CD4-positive, alpha-beta T cell treated with Interleukin-10 for 1 hour (primary cell): ENCODE measurements around the gene DEDD.

Experiments
- DNase-seq: peaks from one replicate; pipeline ENCODE4 v3.0.0-alpha.2; 2020

Gene DEDD

DNA sequence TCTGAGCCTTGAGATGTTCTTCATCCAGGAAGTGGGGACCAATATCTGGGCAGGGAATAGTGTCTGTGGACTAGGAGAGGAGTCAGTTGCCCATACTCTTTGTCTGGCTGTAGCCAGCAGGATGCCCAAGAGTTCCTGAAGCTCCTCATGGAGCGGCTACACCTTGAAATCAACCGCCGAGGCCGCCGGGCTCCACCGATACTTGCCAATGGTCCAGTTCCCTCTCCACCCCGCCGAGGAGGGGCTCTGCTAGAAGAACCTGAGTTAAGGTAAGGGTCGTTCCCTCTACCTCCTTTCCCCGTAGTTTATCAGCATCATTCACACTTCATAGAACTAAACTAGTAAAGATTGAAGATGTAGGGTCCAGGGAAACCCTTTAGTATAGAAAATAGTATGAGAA is 30.3 kb upstream of the DEDD start:
- no peak for DNase-seq

DNA sequence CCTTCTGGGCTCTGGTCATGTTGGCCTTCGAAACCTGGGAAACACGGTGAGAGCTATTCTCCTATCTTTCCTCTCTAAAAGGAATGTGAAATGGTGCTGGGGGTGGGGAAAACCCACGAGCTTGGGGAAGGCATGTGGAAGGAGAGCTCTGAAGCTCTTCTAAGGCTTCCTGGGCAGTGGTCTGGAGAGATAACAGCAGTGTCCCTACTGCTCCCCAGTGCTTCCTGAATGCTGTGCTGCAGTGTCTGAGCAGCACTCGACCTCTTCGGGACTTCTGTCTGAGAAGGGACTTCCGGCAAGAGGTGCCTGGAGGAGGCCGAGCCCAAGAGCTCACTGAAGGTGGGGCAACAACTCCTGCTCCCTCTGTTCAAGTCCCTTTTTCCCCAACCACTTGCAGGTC is 29.6 kb upstream of the DEDD start:
- DNase-seq = no peak

GRCh38 chr1:161161652-161162051 is 29.2 kb upstream of the DEDD start:
- no peak for DNase-seq

GRCh38 chr1:161160671-161161145 is 28.2 kb upstream of the DEDD start:
- DNase-seq = no peak

GRCh38 chr1:161159913-161160243 is 27.4 kb upstream of the DEDD start:
- no peak for DNase-seq

DNA sequence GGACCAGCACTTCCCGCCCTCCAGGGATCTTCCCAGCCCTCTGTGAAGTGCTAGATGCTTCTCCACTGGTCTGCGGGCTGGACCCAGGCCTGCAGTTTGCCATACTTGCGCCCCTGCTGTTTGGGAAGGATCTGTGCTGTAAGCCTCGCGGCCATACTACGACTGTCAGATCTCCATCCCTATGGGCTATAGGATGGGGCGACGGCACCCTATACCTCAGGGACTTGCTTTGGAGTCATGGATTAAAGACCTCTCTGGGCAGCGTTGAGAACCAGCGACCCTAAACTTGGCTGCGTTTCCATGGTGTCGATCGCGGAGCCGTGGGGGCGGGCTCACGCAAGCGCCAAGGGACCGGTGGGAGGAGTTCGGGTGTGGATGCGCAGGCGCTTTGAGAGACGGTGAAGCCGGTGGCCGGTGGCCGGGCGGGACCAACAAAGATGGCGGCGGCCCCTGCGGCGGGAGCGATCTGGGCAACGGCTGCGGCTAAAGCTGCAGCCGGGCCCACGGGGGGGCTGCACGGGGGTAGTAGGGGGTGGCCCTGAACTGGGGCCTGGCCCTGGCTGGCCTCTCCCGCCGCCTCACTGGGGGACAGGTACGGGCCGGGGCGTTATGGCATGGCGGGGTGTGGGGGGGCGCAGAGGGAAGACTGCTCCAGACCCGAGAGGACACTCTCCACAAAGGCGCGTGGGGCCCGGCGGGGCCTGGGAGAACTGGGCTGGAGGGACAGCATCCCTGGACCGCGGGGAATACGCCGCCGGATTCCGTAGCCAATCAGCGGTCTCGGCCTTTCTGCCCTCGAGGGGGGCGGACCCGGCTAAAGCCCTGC is 26.8 kb upstream of the DEDD start, which contains the start of gene USP21:
TSS of gene USP21 (plus strand) at position 414 of the 826 bp plus-strand sequence. CDS start 1,141 bp downstream, outside the sequence.
- peak; percentile 95 for DNase-seq

DNA sequence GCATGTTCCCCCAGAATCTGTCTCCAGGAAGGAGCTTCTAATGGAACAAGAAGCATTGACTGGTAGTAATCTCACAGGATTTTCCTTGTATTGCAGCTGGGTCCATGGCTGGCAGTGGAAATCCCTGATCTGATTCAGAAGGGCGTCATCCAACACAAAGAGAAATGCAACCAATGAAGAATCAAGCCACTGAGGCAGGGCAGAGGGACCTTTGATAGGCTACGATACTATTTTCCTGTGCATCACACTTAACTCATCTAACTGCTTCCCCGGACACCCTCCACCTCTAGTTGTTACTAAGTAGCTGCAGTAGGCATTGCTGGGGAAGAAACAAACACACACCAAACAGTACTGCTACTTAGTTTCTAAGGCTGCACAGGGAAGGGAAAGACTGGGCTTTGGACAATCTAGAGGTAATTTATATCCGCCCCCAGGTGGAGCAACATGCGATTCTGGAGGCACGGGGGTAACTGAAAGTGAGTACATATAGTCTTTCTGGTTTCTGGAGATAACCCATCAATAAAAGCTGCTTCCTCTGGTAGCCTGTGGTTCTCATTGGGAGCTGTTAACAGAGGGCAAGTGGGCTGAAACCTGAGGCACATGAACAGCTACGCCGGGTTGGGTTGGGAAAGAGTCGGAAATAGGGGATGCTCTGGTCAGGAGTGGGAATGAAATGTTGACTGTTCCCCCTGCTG is 26.0 kb upstream of the DEDD start:
- DNase-seq = no peak

- DNase-seq = no peak
These were observed 25.4 kb upstream of the DEDD start for GRCh38 chr1:161157867-161158266.

GRCh38 chr1:161153682-161154337 is 21.3 kb upstream of the DEDD start, which contains the start of gene UFC1:
UFC1 (plus strand) TSS chr1:161153978; CDS start chr1:161153998, 20 bp downstream.
- peak; percentile 92 for DNase-seq

GRCh38 chr1:161153176-161153575 is 20.7 kb upstream of the DEDD start:
- no peak for DNase-seq

DNA sequence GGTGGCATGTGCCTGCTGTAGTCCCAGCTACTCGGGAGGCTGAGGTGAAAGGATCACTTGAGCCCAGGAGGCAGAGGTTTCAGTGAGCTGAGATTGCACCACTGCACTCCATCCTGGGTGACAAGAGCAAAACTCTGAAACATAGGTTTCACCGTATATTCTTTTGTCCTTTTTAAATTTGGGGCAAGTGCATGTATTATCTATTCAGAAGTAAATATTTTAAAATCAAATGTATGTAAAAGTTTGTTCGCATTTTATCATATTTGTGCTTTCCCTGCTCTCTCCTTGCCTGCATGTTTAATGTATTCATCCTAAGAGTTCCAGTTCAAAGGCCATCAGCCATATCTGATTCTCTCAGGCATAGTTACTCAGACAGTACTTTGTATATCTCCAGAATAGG is 13.4 kb upstream of the DEDD start:
- no peak for DNase-seq

DNA sequence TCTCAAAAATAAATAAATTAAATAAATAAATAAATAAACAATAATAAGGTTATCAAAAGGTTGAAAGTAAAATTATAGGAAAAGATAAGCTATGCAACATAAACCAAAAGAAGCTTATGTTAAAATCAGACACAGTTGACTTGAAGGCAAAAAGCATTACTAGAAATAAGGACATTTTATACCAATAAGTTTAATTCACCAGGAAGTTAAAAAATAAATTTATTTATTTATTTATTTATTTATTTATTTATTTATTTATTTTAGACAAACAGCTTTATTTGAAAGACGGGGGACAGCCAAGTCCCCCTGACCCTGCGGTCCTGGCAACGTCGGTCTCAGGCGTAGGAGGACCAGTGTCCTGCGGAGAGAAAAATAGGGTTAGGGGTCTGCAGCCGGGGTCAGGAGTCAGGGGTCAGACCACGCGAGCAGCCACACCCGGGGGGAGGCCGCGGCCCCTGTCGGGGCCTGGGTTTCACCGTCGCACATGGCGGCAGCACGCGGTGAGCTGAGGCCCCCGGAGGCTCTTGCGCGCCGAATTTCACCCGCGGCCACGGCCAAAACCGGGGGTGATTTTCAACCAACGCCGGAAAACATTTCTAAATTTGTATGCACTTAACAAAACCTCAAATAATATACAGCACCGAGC is 8.4 kb upstream of the DEDD start:
- DNase-seq = no peak

- peak; percentile 73 for DNase-seq
These were observed 7.3 kb upstream of the DEDD start for GRCh38 chr1:161139766-161140165.

DNA sequence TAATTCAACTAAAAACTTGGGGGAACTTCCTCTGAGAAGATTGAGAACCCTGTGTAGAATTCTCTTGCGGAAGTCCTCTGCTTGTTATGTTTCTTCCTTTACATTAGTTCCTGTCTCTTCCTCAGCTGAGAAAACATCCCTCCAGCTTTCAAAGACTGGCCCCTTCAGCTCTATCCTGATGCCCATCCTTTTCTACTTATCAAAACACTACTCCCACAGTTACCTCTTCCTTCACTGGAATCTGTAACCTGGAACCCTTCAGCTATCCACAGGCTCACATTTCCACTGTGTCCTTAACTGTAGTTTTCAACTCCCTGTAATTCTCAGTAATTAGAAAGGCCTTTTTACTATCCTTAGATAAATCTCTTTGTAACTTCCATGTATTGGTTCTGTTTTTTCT is 6.0 kb upstream of the DEDD start:
- DNase-seq = no peak

DNA sequence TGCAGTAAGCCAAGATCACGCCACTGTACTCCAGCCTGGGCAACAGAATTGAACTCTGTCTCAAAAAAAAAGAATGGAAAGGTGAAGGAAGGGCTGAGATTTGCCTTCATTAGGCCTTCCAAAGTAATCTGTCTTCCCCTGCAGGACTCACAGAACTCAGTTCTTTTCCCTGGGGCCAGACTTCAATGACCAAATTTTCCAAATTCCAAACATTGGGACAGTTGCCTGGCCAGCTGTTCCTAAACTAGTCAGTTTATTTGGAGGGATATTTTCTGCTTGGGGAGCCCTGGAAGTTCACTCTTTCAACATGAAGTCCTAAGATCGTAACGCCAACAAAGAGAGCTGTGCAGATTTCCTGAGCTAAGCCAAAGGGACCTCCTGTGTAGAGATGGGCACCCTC is 5.4 kb upstream of the DEDD start:
- no peak for DNase-seq

GRCh38 chr1:161133220-161133740 is 813 bp upstream of the DEDD start:
- no peak for DNase-seq

DNA sequence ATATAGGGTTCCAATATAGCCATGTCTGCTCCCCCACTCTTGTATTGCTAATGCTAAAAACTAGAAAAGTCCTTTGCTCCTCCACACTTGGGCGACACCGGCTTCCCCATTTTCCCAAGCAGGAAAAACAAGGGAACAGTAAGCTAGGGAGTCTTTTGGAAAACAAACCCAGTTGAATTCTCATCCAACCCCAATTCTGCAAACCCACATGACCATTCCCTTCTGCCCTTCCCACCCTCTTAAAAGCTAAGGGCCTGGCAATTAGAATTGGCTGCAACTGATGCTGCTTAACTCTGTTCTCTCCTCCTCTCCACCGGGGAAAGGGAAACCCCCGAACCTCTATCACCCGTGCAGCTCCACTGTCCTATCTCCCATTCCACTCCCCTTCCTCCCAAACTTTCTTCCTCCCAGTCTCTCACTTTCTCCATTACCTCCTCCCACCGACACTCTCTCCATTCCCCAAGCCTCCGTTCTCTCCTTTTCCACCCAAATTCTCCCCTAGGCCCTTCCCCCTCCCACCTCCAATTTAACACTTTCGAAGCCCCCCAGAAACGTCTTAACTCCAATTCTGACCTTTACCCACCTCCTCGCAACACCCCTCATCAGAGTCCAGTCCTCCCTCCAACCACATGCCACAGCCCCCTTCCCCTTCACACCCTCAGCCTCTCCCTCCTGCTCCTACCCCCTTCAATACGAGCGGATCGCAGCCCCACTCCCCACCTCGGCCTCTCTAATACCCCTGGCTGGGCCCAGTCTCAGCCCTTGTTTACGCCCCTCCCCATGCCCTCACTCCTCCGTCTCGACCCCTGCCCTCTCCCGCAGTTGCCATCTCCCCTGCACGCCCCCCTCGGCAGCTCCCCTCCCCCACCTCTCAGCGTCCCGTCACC is 701 bp downstream of the DEDD start:
- peak; percentile 35 for DNase-seq

GRCh38 chr1:161130266-161130665 is 2.2 kb downstream of the DEDD start:
- DNase-seq = no peak

DNA sequence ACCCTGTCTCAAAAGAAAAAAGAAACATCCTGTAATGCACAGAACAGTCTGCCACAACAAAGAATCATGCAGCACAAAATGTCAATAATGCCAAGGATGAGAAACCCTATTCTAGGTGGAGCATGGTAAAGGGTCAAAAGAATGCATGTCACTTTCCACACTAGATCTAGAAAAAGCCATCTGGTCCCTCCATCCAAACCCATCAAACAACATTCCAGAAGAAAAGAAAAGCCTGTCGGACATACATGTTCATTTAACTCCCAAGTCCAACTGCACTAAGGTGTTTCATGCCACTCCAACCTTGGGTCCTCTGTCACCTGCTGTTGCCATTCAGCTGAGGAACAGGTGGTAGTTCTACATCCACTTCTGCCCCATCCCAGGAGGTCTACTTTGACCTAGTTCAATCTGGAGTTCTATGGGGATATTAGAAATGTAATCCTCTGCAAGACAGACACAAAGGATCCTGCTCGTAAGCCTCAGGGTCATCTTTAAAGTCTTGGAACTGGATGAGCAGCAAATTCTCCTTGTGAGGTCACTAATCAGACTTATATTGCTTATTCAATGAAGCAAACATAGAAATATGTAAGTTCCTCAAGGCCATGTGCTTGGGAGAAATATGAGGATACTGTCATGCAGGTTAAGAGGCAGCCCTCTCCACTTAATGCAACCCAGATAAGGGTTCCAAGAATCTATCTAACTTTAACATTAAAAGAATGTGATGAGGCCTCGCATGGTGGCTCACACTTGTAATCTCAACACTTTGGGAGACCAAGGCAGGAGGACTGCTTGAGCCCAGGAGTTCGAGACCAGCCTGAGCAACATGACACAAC is 3.7 kb downstream of the DEDD start:
- no peak for DNase-seq

- DNase-seq = no peak
These were observed 4.8 kb downstream of the DEDD start for GRCh38 chr1:161127649-161128048.

GRCh38 chr1:161122967-161123366 is 9.5 kb downstream of the DEDD start:
- no peak for DNase-seq
